GM23248 (cell line): ENCODE measurements around the gene ANKRD28.

Experiments
- EZH2 ChIP-seq: fragments of 200-600 bp; sonication (generic); IDR thresholded peaks from 2 replicates; pipeline ENCODE4 v1.6.1; 2018; ENCODE audit warnings: antibody characterized with exemption, mild to moderate bottlenecking; ENCODE audit not compliant: insufficient read depth, poor library complexity, severe bottlenecking
- EZH2phosphoT487 ChIP-seq: fragments of 200-600 bp; sonication (generic); IDR thresholded peaks from 2 replicates; pipeline ENCODE4 v1.6.1; 2018; ENCODE audit warnings: antibody characterized with exemption, moderate library complexity, mild to moderate bottlenecking, low read depth; ENCODE audit not compliant: insufficient read depth

- no peak for TF ChIP-seq EZH2phosphoT487
- TF ChIP-seq EZH2, result no peak
Measured at GRCh38 chr3:15755780-15756179, 42.0 kb downstream of the ANKRD28 start.
